GM18951 (cell line): ENCODE results near the gene ARHGEF2.

Experiments used
- POLR2A ChIP-seq: IDR thresholded peaks from 4 replicates; pipeline ENCODE4 v1.6.1; 2011; ENCODE audit warnings: mild to moderate bottlenecking; ENCODE audit not compliant: insufficient read length, insufficient read depth; ENCODE audit errors: extremely low read depth
- in situ Hi-C: fragments of 300-500 bp; cut with MboI; formaldehyde crosslinking; loops from one replicate; pipeline ENCODE4 v1.12.0; 2022; ENCODE audit warnings: low sequenced_read_pairs, mixed read lengths, inconsistent platforms; ENCODE audit not compliant: unreplicated experiment

Gene ARHGEF2

GRCh38 chr1:155961937-155962336 is 16.4 kb downstream of the ARHGEF2 start:
- no peak for TF ChIP-seq POLR2A
- in situ Hi-C loops: no loop called here

GRCh38 chr1:155960081-155960745 is 18.1 kb downstream of the ARHGEF2 start:
- in situ Hi-C loops: no loop called here
- TF ChIP-seq POLR2A: no peak

DNA sequence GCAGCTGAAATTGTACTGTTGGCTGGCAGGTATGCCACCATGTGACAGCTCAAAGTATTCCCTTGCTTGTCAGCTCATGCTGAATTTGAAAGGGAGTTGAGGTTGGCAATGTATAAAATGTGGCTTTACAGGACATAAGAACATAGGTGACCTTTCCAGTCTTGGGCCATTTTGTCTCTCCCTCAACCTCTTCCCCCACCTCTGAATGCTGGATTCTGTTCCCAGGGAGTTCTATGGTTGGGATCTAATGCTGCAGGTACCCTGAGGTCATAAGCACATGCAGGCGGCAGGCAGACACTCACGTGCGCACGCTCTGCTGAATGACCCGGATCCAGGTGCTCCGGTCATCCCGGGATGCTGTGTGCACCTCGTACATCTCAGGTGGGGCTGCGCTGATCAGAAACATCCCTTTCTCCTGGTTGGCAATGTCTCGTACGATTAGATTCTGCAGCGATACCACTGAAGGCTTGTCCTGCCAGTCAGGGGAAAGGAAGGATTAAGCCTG is 20.9 kb downstream of the ARHGEF2 start:
- in situ Hi-C loops: no loop called here
- TF ChIP-seq POLR2A: no peak

- TF ChIP-seq POLR2A: no peak
These were observed 23.7 kb downstream of the ARHGEF2 start for GRCh38 chr1:155954645-155955044.

DNA sequence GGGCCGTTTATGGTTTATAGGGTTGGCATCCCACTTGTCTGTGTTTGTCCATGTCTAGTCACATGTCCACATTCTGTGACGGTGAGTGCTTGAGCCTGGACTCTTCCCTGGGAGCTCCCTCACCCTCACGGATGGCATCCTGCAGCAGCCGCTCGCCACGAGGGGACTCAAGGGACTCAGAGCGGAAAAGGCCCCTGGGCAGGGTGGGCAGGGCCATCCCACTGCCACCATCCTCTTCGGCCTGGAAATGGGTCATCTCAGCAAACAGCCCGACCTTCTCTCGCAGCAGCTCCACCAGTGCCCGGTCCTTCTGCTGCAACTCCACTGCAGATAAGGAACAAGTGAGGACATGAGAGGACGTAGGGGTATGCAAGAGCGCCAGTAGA is 25.8 kb downstream of the ARHGEF2 start:
- in situ Hi-C loops: no loop called here
- TF ChIP-seq POLR2A: no peak

More at GRCh38 chr1:155954645-155955044, 23.7 kb downstream of the ARHGEF2 start:
- in situ Hi-C loops: no loop called here

DNA sequence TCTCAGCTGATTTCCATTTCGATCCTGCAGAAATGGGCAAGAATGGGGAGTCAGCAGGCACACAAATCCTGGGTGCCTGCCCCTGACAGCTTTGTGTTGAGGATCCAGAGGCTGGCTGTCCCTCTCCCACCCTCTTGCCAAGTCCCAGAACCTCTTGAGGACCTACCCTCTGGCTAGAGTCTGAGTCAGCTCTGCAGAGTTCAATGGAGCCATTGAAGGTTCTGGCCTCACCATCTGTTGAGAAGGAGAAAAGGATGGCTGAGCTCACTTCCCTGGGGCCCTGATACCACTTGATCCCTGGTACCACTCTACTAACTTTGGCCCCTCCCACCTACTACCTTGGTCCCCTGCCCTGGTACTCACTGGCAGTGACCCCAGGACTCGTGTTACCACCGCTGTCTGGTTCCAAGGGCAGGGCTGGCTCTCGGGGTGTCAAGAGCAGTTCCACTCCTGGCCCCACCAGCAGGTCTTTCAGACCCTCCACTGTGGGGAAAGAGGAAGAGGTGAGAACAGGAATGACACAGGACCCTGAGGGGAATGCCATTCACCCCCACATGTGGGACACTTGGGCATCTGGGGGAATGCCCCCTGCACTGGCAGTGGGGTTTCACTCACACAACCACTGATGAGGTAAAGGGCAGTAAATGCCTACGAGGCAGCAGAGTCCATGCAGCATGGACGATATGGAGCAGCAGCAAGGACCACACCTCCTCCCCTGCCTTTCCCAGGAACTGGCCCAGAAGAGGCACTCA is 26.4 kb downstream of the ARHGEF2 start:
- in situ Hi-C loops: no loop called here
- TF ChIP-seq POLR2A: no peak

GRCh38 chr1:155950829-155951228 is 27.5 kb downstream of the ARHGEF2 start:
- no peak for TF ChIP-seq POLR2A
- in situ Hi-C loops: no loop called here

GRCh38 chr1:155947741-155948140 is 30.6 kb downstream of the ARHGEF2 start:
- TF ChIP-seq POLR2A: no peak
- in situ Hi-C loops: loop anchor here (5.0 kb wide), 1 partner anchor 35 kb away; no protein-coding TSS in a partner anchor

DNA sequence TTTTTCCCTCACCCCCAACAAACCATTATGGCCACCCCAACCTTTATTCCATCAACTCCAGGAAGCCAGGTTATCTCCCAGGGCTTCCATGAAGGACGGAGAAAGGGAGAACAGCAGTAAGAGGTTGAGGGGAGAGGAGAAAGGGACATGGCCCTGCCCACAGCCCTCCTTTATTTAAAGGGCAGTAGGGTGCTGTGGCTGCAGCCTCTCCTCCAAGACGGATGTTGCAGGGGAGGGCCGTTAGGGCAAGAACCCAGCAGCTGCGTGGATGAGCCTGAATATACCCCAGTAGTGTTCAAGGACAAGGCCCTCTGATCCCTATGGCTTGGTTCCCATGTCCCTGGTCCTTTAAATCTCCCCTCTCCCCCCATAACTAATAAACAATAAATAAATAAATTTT is 31.1 kb downstream of the ARHGEF2 start:
- in situ Hi-C loops: loop anchor here (5.0 kb wide), 1 partner anchor 35 kb away; no protein-coding TSS in a partner anchor

GRCh38 chr1:155946633-155947219 is 31.6 kb downstream of the ARHGEF2 start:
- in situ Hi-C loops: loop anchor here (5.0 kb wide), 1 partner anchor 36 kb away; no protein-coding TSS in a partner anchor

More for the DNA sequence above, 31.1 kb downstream of the ARHGEF2 start:
- no peak for TF ChIP-seq POLR2A

DNA sequence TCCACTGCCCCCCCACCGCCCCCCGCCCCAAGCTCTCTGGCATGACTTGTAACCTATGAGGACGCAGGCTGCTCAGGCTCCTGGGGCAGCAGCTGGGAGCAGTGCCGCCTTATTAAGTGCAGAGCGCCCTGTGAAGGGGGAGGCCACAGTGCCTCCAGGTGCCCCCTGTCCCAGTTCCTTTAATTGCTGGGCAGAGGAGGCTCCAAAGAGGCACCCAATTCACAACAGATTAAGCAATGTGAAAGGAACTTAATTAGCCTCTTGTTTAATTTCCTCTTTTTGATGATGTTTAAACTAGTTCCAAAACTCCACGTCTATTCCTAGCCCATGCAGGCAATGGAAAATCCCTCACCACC is 33.9 kb downstream of the ARHGEF2 start:
- TF ChIP-seq POLR2A: no peak
- in situ Hi-C loops: no loop called here

More at GRCh38 chr1:155946633-155947219, 31.6 kb downstream of the ARHGEF2 start:
- no peak for TF ChIP-seq POLR2A

DNA sequence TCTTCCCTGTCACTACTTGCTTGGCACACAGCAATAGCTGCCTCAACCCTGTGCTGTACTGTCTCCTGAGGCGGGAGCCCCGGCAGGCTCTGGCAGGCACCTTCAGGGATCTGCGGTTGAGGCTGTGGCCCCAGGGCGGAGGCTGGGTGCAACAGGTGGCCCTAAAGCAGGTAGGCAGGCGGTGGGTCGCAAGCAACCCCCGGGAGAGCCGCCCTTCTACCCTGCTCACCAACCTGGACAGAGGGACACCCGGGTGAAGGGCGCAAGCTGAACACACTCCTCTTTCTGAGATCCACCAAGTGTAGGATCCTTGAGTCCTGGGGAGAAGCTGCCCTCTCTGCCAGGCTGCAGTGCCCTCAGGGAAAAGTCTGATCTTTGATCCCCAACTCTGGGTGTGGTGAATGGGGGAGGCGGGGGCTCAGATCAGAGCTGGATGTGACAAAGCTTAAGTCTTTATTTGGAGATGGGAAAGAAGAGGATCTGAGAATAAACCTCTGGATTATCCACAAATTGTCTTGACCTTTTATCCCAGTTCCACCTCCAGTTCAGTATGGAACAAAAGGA is 35.7 kb downstream of the ARHGEF2 start:
- in situ Hi-C loops: no loop called here

DNA sequence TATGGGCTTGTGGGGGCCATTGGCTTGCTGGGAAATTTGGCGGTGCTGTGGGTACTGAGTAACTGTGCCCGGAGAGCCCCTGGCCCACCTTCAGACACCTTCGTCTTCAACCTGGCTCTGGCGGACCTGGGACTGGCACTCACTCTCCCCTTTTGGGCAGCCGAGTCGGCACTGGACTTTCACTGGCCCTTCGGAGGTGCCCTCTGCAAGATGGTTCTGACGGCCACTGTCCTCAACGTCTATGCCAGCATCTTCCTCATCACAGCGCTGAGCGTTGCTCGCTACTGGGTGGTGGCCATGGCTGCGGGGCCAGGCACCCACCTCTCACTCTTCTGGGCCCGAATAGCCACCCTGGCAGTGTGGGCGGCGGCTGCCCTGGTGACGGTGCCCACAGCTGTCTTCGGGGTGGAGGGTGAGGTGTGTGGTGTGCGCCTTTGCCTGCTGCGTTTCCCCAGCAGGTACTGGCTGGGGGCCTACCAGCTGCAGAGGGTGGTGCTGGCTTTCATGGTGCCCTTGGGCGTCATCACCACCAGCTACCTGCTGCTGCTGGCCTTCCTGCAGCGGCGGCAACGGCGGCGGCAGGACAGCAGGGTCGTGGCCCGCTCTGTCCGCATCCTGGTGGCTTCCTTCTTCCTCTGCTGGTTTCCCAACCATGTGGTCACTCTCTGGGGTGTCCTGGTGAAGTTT is 36.4 kb downstream of the ARHGEF2 start:
- in situ Hi-C loops: no loop called here
- TF ChIP-seq POLR2A: no peak

More for the DNA sequence above, 35.7 kb downstream of the ARHGEF2 start:
- TF ChIP-seq POLR2A: no peak
